ENCODE data around the gene C6orf120.
A peak's percentile ranks its signal among the peaks of the same experiment; 100 is the strongest.

Gene C6orf120

DNA sequence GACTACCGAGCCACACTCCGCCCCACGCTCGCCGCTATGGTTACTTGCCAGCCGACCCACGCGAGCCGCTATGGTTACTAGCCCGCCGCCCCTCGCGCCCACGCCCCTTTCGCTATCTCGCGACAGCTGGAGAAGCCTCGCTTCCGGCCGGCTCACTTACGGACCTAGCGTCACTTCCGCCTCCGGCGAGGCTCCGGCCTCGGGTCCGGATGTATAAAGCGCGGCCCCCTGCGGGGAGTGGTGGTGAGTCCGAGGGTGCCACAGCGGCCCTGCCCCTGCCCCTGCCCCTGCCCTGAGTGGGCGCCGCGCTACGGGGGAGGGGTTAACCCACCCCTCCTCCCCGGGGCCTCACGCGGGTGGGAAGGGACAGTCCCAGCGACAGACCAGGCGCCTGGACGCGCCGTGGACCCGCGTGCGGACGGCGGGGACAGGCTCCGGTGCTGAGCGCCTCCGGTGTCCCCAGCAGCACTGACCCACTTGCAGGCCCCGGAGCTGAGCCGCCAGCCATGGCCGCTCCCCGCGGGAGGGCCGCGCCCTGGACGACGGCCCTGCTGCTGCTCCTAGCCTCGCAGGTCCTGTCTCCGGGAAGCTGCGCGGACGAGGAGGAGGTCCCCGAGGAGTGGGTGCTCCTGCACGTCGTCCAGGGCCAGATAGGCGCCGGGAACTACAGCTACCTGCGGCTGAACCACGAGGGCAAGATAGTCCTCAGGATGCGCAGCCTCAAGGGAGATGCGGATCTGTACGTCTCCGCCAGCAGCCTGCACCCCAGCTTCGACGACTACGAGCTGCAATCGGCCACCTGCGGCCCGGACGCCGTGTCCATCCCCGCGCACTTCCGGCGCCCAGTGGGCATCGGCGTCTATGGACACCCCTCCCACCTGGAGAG is at the start of gene C6orf120, which contains the start of gene WDR27:
Gene C6orf120 (plus strand): TSS at position 173 of the 886 bp plus-strand sequence. CDS start 334 bp downstream, at position 507.
Gene WDR27 (minus strand): TSS at position 76 of the 886 bp plus-strand sequence. CDS start 13,024 bp downstream, outside the sequence.
- H3K79me2 ChIP-seq (ENCODE audit: control insufficient read depth, insufficient read depth, low read length, unreplicated experiment), result peaks cover 42% of the 10 kb centered on the region
- peak within 1 kb of the TSS; percentile 93 for H2AFZ ChIP-seq (ENCODE audit: low read length, unreplicated experiment)
- H3K36me3 ChIP-seq (ENCODE audit: insufficient read depth, low read length), result peaks cover 5% of the 10 kb centered on the region
- H3K27me3 ChIP-seq (ENCODE audit: insufficient read depth, low read length), result no peaks in the 10 kb centered on the region
- peak within 1 kb of the TSS; percentile 69 for H3K27ac ChIP-seq (ENCODE audit: low read depth, low read length)
- H3K4me1 ChIP-seq (ENCODE audit: control insufficient read depth, insufficient read depth, low read length, unreplicated experiment), result peaks cover 33% of the 10 kb centered on the region
- H3K4me3 ChIP-seq (ENCODE audit: low read depth, low read length), result peak within 1 kb of the TSS; percentile 96

DNA sequence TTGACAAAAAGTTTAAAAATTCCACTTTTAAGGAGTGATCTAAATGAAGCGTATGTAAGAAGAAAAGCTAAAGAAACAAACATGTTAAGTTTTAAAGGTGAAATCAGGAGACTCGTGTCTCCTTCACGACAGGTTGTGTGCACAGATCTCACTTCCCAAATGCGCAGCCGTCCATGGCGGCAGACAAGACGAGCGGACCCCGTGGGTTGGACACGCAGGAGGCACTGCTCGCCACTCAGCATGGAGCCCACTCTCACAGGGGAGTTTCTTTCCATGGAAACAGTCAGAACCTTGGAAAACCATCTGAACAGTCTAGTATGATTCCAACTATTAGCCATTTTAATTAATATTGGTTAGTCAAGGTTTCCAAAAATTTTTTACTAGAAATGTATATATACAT is 49.0 kb upstream of the C6orf120 start:
- Histone ChIP-seq H3K27ac (ENCODE audit: low read depth, low read length) (no peak overlapping the region), H3K4me1 (ENCODE audit: control insufficient read depth, insufficient read depth, low read length, unreplicated experiment) (no peaks in the 10 kb centered on the region), H3K79me2 (ENCODE audit: control insufficient read depth, insufficient read depth, low read length, unreplicated experiment) (no peaks in the 10 kb centered on the region), H3K36me3 (ENCODE audit: insufficient read depth, low read length) (peaks cover 4% of the 10 kb centered on the region; the same call in 1 of the 2 replicates), H3K4me3 (ENCODE audit: low read depth, low read length) (no peak overlapping the region), H2AFZ (ENCODE audit: low read length, unreplicated experiment) (no peak overlapping the region), H3K27me3 (ENCODE audit: insufficient read depth, low read length) (no peaks in the 10 kb centered on the region)

- H2AFZ ChIP-seq (ENCODE audit: low read length, unreplicated experiment), result no peak overlapping the region
- peak overlapping the region; percentile 79 for H3K4me3 ChIP-seq (ENCODE audit: low read depth, low read length)
- no peaks in the 10 kb centered on the region for H3K27me3 ChIP-seq (ENCODE audit: insufficient read depth, low read length)
- no peaks in the 10 kb centered on the region for H3K79me2 ChIP-seq (ENCODE audit: control insufficient read depth, insufficient read depth, low read length, unreplicated experiment)
- H3K27ac ChIP-seq (ENCODE audit: low read depth, low read length), result no peak overlapping the region
- H3K4me1 ChIP-seq (ENCODE audit: control insufficient read depth, insufficient read depth, low read length, unreplicated experiment), result no peaks in the 10 kb centered on the region
- peaks cover 4% of the 10 kb centered on the region; the same call in 1 of the 2 replicates for H3K36me3 ChIP-seq (ENCODE audit: insufficient read depth, low read length)
These were observed 48.2 kb upstream of the C6orf120 start for GRCh38 chr6:169653691-169654090.

DNA sequence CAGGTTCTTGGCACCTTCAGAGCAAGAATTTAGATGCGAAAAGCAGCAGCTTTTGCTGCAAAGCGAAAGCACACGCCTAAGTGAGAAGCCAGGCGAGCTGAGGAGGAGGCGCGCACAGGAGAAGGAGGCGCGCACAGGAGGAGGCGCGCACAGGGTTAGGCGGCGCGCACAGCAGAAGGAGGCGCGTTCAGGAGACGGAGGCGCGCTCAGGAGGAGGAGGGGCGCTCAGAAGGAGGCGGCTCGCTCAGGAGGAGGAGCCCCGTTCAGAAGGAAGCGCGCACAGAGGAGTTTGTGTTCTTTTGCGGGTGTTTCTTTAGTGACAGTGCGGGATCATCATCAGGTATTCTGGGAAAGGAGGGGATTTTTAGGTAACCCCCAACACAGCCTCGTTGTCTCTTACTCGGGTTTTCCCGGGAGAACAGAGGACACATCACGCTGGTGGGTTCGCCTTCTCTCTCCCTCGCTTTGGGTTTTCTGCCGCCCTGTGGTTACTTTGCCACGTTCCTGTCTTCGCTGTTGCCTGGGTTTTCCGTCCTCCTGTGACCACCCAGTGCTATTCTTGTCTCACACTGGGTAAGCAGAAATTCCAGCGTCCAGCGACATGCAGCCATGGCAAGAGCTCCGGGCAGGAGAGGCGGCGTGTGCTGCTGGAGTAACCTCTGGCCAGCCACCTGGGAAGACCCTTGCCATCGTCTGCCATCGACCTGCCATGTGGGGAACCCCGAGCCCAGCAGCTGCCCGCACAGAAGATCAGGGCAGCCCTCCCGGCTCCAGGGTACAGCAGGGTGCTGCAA is 47.1 kb upstream of the C6orf120 start:
- no peaks in the 10 kb centered on the region for H3K27me3 ChIP-seq (ENCODE audit: insufficient read depth, low read length)
- no peaks in the 10 kb centered on the region for H3K79me2 ChIP-seq (ENCODE audit: control insufficient read depth, insufficient read depth, low read length, unreplicated experiment)
- H2AFZ ChIP-seq (ENCODE audit: low read length, unreplicated experiment), result peak overlapping the region; percentile 69
- peak overlapping the region; percentile 79 for H3K4me3 ChIP-seq (ENCODE audit: low read depth, low read length)
- peaks cover 4% of the 10 kb centered on the region for H3K36me3 ChIP-seq (ENCODE audit: insufficient read depth, low read length)
- peak overlapping the region; percentile 14; the same call in 1 of the 2 replicates for H3K27ac ChIP-seq (ENCODE audit: low read depth, low read length)
- no peaks in the 10 kb centered on the region for H3K4me1 ChIP-seq (ENCODE audit: control insufficient read depth, insufficient read depth, low read length, unreplicated experiment)

DNA sequence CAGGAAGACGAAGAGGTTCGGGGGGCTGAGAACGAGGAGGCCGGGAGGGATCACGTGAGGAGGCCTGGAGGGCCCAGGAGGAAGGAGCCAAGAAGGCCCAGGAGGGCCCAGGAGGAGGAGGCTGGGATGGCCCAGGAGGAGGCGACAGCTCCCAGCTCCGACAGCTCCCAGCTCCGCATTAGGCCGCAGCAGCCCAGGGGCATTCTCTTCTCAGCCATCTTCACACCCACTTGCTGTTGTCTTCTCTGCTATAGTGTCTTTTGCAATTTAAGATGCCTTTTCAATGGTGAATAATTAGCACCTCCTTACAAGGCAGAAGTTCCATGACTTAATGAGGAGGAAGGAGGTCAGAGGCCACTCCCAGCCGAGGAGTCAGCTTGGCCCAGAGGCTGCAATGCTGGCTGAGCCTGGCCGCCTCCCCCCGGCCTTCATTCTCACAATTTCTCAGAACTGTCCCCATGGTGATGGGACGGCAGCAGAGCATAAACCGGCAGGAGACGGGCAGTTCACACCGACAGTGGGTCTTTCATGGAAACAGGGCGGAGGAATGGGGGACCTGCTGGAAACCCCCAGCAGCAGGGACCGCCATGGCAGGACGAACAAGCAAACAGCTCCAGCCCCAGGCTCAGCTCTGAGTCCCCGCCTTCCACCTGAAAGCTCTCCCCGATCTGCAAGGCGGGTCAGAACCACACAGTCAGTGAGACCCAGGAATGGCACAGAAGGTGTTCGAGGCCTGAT is 45.2 kb upstream of the C6orf120 start:
- H3K27ac ChIP-seq (ENCODE audit: low read depth, low read length), result no peak overlapping the region
- no peak overlapping the region for H3K4me3 ChIP-seq (ENCODE audit: low read depth, low read length)
- H3K4me1 ChIP-seq (ENCODE audit: control insufficient read depth, insufficient read depth, low read length, unreplicated experiment), result no peaks in the 10 kb centered on the region
- H3K79me2 ChIP-seq (ENCODE audit: control insufficient read depth, insufficient read depth, low read length, unreplicated experiment), result no peaks in the 10 kb centered on the region
- no peak overlapping the region for H2AFZ ChIP-seq (ENCODE audit: low read length, unreplicated experiment)
- no peaks in the 10 kb centered on the region for H3K27me3 ChIP-seq (ENCODE audit: insufficient read depth, low read length)
- H3K36me3 ChIP-seq (ENCODE audit: insufficient read depth, low read length), result peaks cover 4% of the 10 kb centered on the region

- Histone ChIP-seq H3K27me3 (ENCODE audit: insufficient read depth, low read length) (no peaks in the 10 kb centered on the region), H3K79me2 (ENCODE audit: control insufficient read depth, insufficient read depth, low read length, unreplicated experiment) (no peaks in the 10 kb centered on the region), H3K27ac (ENCODE audit: low read depth, low read length) (no peak overlapping the region), H3K36me3 (ENCODE audit: insufficient read depth, low read length) (peaks cover 4% of the 10 kb centered on the region), H3K4me3 (ENCODE audit: low read depth, low read length) (no peak overlapping the region), H2AFZ (ENCODE audit: low read length, unreplicated experiment) (no peak overlapping the region), H3K4me1 (ENCODE audit: control insufficient read depth, insufficient read depth, low read length, unreplicated experiment) (no peaks in the 10 kb centered on the region)
These were observed 44.7 kb upstream of the C6orf120 start for GRCh38 chr6:169657284-169657610.

GRCh38 chr6:169659820-169660610 is 41.9 kb upstream of the C6orf120 start:
- H3K4me1 ChIP-seq (ENCODE audit: control insufficient read depth, insufficient read depth, low read length, unreplicated experiment), result no peaks in the 10 kb centered on the region
- no peak overlapping the region for H2AFZ ChIP-seq (ENCODE audit: low read length, unreplicated experiment)
- no peak overlapping the region for H3K27ac ChIP-seq (ENCODE audit: low read depth, low read length)
- H3K4me3 ChIP-seq (ENCODE audit: low read depth, low read length), result no peak overlapping the region
- H3K27me3 ChIP-seq (ENCODE audit: insufficient read depth, low read length), result no peaks in the 10 kb centered on the region
- no peaks in the 10 kb centered on the region for H3K79me2 ChIP-seq (ENCODE audit: control insufficient read depth, insufficient read depth, low read length, unreplicated experiment)
- peaks cover 4% of the 10 kb centered on the region for H3K36me3 ChIP-seq (ENCODE audit: insufficient read depth, low read length)

- Histone ChIP-seq H3K27ac (ENCODE audit: low read depth, low read length) (no peak overlapping the region), H3K4me3 (ENCODE audit: low read depth, low read length) (no peak overlapping the region), H3K36me3 (ENCODE audit: insufficient read depth, low read length) (peaks cover 4% of the 10 kb centered on the region), H2AFZ (ENCODE audit: low read length, unreplicated experiment) (no peak overlapping the region), H3K4me1 (ENCODE audit: control insufficient read depth, insufficient read depth, low read length, unreplicated experiment) (no peaks in the 10 kb centered on the region), H3K79me2 (ENCODE audit: control insufficient read depth, insufficient read depth, low read length, unreplicated experiment) (no peaks in the 10 kb centered on the region), H3K27me3 (ENCODE audit: insufficient read depth, low read length) (no peaks in the 10 kb centered on the region)
These were observed 41.1 kb upstream of the C6orf120 start for GRCh38 chr6:169660751-169661390.

DNA sequence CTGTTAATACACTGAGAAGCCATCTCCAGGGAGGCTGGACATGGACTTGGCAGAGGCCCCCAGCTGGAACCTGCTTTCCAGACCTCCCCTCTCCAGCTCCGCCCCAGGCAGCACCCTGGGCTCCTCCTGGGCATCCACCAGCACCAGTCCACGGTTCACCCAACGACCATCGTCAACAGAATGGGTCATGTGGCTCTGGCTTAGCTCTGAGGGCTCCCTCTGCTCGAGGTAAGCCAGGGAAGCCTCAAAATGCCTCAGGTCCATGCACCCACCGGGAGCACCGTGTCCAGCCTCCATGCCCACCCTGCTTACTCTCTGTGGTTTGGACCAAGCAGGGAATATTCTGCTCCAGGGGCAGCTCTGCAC is 40.6 kb upstream of the C6orf120 start:
- no peaks in the 10 kb centered on the region for H3K79me2 ChIP-seq (ENCODE audit: control insufficient read depth, insufficient read depth, low read length, unreplicated experiment)
- H3K27me3 ChIP-seq (ENCODE audit: insufficient read depth, low read length), result no peaks in the 10 kb centered on the region
- H3K27ac ChIP-seq (ENCODE audit: low read depth, low read length), result no peak overlapping the region
- H3K4me3 ChIP-seq (ENCODE audit: low read depth, low read length), result no peak overlapping the region
- peaks cover 4% of the 10 kb centered on the region for H3K36me3 ChIP-seq (ENCODE audit: insufficient read depth, low read length)
- no peaks in the 10 kb centered on the region for H3K4me1 ChIP-seq (ENCODE audit: control insufficient read depth, insufficient read depth, low read length, unreplicated experiment)
- H2AFZ ChIP-seq (ENCODE audit: low read length, unreplicated experiment), result no peak overlapping the region
